DMS153 treated with DMSO at 0.1 percent for 48 hours (cell line): ENCODE results near the gene TOGARAM2.

Experiments
- DNase-seq: peaks from one replicate; lab custom pipeline; 2025; ENCODE audit not compliant: unreplicated experiment; lab: John Stamatoyannopoulos, UW

TOGARAM2 gene

GRCh38 chr2:29017716-29018435 lies 36.8 kb downstream of the TOGARAM2 start:
- DNase-seq = no peak

GRCh38 chr2:29021886-29022285 lies 40.8 kb downstream of the TOGARAM2 start:
- DNase-seq = no peak

GRCh38 chr2:29022679-29023078 lies 41.6 kb downstream of the TOGARAM2 start:
- DNase-seq = no peak

GRCh38 chr2:29023188-29023587 lies 42.1 kb downstream of the TOGARAM2 start:
- no peak for DNase-seq

- DNase-seq = no peak
These were observed 43.9 kb downstream of the TOGARAM2 start for GRCh38 chr2:29024882-29025430.

GRCh38 chr2:29025711-29026110 lies 44.6 kb downstream of the TOGARAM2 start:
- DNase-seq = no peak

- no peak for DNase-seq
These were observed 49.9 kb downstream of the TOGARAM2 start for GRCh38 chr2:29031046-29031445.

- no peak for DNase-seq
These were observed 51.1 kb downstream of the TOGARAM2 start for GRCh38 chr2:29032189-29032588.

GRCh38 chr2:29033172-29033571 lies 52.1 kb downstream of the TOGARAM2 start:
- no peak for DNase-seq

- DNase-seq = no peak
These were observed 52.6 kb downstream of the TOGARAM2 start for GRCh38 chr2:29033656-29034055.

GRCh38 chr2:29035016-29035745 lies 54.1 kb downstream of the TOGARAM2 start:
- no peak for DNase-seq

- no peak for DNase-seq
These were observed 58.8 kb downstream of the TOGARAM2 start for GRCh38 chr2:29039718-29040480.

- no peak for DNase-seq
These were observed 59.5 kb downstream of the TOGARAM2 start for GRCh38 chr2:29040552-29040951.

GRCh38 chr2:29041161-29041660 lies 60.1 kb downstream of the TOGARAM2 start:
- DNase-seq = no peak

GRCh38 chr2:29042561-29043075 lies 61.5 kb downstream of the TOGARAM2 start:
- no peak for DNase-seq

- DNase-seq = no peak
These were observed 63.4 kb downstream of the TOGARAM2 start for GRCh38 chr2:29044459-29044858.

GRCh38 chr2:29046321-29046720 lies 65.2 kb downstream of the TOGARAM2 start:
- DNase-seq = no peak

- DNase-seq = no peak
These were observed 66.2 kb downstream of the TOGARAM2 start for GRCh38 chr2:29047083-29047845.

GRCh38 chr2:29050591-29050990 lies 69.5 kb downstream of the TOGARAM2 start:
- no peak for DNase-seq

- DNase-seq = no peak
These were observed 70.6 kb downstream of the TOGARAM2 start for GRCh38 chr2:29051730-29052129.
